Measurements from ENCODE around the gene RUNX2.

DNA sequence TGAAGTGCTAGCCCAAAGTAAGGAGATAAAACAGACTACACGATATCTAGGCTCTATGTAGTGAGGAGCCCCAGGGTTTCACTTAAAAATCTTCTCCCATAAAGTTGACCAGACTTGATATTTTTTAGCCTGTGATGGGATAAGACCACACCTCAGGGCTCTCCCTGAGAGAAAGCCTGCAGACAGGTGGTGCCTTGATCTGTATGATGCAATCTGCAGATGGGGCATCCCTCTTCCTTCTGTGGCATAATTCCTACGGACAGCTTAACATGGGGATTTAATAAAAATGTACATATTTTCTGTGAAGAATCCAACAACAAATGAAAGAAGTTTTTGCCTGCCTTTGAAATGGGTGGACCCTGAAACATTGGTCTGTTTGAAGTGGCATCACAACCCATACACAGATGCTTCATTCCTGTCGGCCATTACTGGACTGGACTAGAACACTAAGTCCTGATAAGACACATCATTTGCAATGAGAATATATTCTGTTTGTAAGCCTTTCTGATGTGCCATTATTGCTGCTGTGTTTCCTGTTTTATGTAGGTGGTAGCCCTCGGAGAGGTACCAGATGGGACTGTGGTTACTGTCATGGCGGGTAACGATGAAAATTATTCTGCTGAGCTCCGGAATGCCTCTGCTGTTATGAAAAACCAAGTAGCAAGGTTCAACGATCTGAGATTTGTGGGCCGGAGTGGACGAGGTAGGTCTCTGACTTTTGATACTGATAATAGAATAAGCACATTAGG is 103.4 kb downstream of the RUNX2 start:
- TF ChIP-seq, protein P1, sequence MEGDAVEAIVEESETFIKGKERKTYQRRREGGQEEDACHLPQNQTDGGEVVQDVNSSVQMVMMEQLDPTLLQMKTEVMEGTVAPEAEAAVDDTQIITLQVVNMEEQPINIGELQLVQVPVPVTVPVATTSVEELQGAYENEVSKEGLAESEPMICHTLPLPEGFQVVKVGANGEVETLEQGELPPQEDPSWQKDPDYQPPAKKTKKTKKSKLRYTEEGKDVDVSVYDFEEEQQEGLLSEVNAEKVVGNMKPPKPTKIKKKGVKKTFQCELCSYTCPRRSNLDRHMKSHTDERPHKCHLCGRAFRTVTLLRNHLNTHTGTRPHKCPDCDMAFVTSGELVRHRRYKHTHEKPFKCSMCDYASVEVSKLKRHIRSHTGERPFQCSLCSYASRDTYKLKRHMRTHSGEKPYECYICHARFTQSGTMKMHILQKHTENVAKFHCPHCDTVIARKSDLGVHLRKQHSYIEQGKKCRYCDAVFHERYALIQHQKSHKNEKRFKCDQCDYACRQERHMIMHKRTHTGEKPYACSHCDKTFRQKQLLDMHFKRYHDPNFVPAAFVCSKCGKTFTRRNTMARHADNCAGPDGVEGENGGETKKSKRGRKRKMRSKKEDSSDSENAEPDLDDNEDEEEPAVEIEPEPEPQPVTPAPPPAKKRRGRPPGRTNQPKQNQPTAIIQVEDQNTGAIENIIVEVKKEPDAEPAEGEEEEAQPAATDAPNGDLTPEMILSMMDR (conservative IDR thresholded peaks at IDR 0.05; ENCODE audit: low read length): no peak
- TF ChIP-seq EZH2phosphoT487 (IDR thresholded peaks at IDR 0.05; ENCODE audit: borderline replicate concordance, low read depth, low read length): no peak

Measured in OCI-LY7 (cell line).